DND-41 (cell line): ENCODE data around the gene DNAJC4.
A peak's percentile ranks its signal among the peaks of the same experiment; 100 is the strongest.

Experiments
- ATAC-seq: fragments of 200-7000 bp; cut with Tn5 transposase; 3 replicates; pipeline ENCODE4 v1.9.1; 2021; ENCODE audit warnings: low read depth; ENCODE audit not compliant: insufficient read depth
- DNase-seq: peaks from one replicate; pipeline ENCODE4 v3.0.0-alpha.2; 2020
- H2AFZ ChIP-seq: 2 replicates; pipeline ENCODE4 v1.6.0; 2012; ENCODE audit warnings: low read depth, low read length
- H3K27ac ChIP-seq: 2 replicates; pipeline ENCODE4 v1.5.1; 2012; ENCODE audit warnings: low read length, inconsistent platforms
- H3K27me3 ChIP-seq: fragments of 200-600 bp; sonication (generic); 2 replicates; pipeline ENCODE4 v1.6.0; 2012; ENCODE audit warnings: low read length, mild to moderate bottlenecking, inconsistent platforms; ENCODE audit not compliant: insufficient read depth, poor library complexity
- H3K36me3 ChIP-seq: 2 replicates; pipeline ENCODE4 v1.5.1; 2012; ENCODE audit warnings: low read length, inconsistent platforms; ENCODE audit not compliant: insufficient read depth
- H3K4me1 ChIP-seq: 2 replicates; pipeline ENCODE4 v1.5.1; 2012; ENCODE audit warnings: mild to moderate bottlenecking, low read length; ENCODE audit not compliant: insufficient read depth
- H3K4me2 ChIP-seq: 2 replicates; pipeline ENCODE4 v1.6.0; 2012; ENCODE audit warnings: mild to moderate bottlenecking, moderate library complexity, low read length, inconsistent platforms; ENCODE audit not compliant: insufficient read depth
- H3K4me3 ChIP-seq, 2 experiments: fragments of 200-600 bp in 1 of 2; shearing (Covaris generic) in 1 of 2; 2 replicates each; pipeline ENCODE4 v1.5.1; 2012 to 2016; ENCODE audit warnings: inconsistent platforms in 2 of 2, low read length in 2 of 2, mild to moderate bottlenecking in 2 of 2, low read depth in 1 of 2, moderate library complexity in 1 of 2
- H3K79me2 ChIP-seq: 2 replicates; pipeline ENCODE4 v1.6.0; 2012; ENCODE audit warnings: low read length, inconsistent platforms; ENCODE audit not compliant: insufficient read depth
- H3K9ac ChIP-seq: 2 replicates; pipeline ENCODE4 v1.6.0; 2012; ENCODE audit warnings: low read depth, mild to moderate bottlenecking, inconsistent platforms, low read length, moderate library complexity
- H3K9me3 ChIP-seq: 2 replicates; pipeline ENCODE4 v1.5.1; 2012; ENCODE audit warnings: low read length, moderate library complexity, mild to moderate bottlenecking, inconsistent platforms; ENCODE audit not compliant: insufficient read depth, severe bottlenecking
- H4K20me1 ChIP-seq: 2 replicates; pipeline ENCODE4 v1.6.0; 2012; ENCODE audit warnings: low read length; ENCODE audit not compliant: insufficient read depth
- CTCF ChIP-seq: IDR thresholded peaks from 2 replicates; pipeline ENCODE4 v1.5.1; 2012; ENCODE audit warnings: borderline replicate concordance, low read length, moderate library complexity, mild to moderate bottlenecking; ENCODE audit not compliant: poor library complexity, severe bottlenecking; ENCODE audit errors: extremely low read depth
- EZH2 ChIP-seq: IDR thresholded peaks from 3 replicates; pipeline ENCODE4 v1.6.1; 2012; ENCODE audit warnings: borderline replicate concordance, low read depth, mild to moderate bottlenecking, moderate library complexity, low read length, inconsistent platforms; ENCODE audit not compliant: severe bottlenecking

DNAJC4 gene

DNA sequence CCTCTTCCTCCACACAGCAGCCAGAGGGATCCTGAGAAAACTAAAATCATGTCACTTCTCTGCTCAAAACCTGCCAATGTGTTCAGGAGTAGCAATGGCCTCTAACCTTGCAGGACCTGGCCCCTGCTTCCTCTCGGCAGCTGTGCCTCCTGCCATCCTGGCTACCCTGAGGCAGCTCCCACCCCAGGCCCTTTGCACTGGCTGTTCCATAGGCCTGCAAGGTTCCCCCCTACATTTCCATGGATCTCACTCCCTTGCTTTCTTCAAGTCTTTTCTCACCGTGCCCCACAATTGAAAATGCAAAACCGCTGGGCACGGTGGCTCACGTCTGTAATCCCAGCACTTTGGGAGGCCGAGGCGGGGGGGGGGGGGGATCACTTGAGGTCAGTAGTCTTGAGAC is 46.5 kb upstream of the DNAJC4 start:
- H3K9ac ChIP-seq = peak overlapping the region; percentile 90; the same call in 1 of the 2 replicates
- DNase-seq = no peak

GRCh38 chr11:64185175-64185692 is 45.1 kb upstream of the DNAJC4 start:
- no peaks in the 10 kb centered on the region for H3K9me3 ChIP-seq
- peak overlapping the region; percentile 88 for H2AFZ ChIP-seq
- H3K27ac ChIP-seq = peak overlapping the region; percentile 84
- no peak for TF ChIP-seq EZH2
- TF ChIP-seq CTCF = no peak
- peak overlapping the region; percentile 66 to 86 for H3K4me3 ChIP-seq
- H3K9ac ChIP-seq = peak overlapping the region; percentile 90
- no peak for DNase-seq
- peaks cover 12% of the 10 kb centered on the region for H4K20me1 ChIP-seq
- H3K4me1 ChIP-seq = peaks cover 34% of the 10 kb centered on the region
- no peak for ATAC-seq
- peaks cover 23% of the 10 kb centered on the region for H3K79me2 ChIP-seq
- peaks cover 23% of the 10 kb centered on the region for H3K36me3 ChIP-seq
- H3K27me3 ChIP-seq = no peaks in the 10 kb centered on the region
- H3K4me2 ChIP-seq = peak overlapping the region; percentile 95

More for the DNA sequence above, 46.5 kb upstream of the DNAJC4 start:
- Histone ChIP-seq H3K4me1 (peaks cover 26% of the 10 kb centered on the region), H3K79me2 (peaks cover 23% of the 10 kb centered on the region), H3K4me2 (peak overlapping the region; percentile 95), H3K27me3 (no peaks in the 10 kb centered on the region), H3K9me3 (no peaks in the 10 kb centered on the region), H3K4me3 (peak overlapping the region in 1 of 2 experiments; percentile 86; a peak in 2 of 4 replicates), H3K36me3 (peaks cover 16% of the 10 kb centered on the region), H4K20me1 (peaks cover 2% of the 10 kb centered on the region), H2AFZ (no peak overlapping the region), H3K27ac (no peak overlapping the region)
- TF ChIP-seq CTCF (no peak), EZH2 (no peak)
- no peak for ATAC-seq

DNA sequence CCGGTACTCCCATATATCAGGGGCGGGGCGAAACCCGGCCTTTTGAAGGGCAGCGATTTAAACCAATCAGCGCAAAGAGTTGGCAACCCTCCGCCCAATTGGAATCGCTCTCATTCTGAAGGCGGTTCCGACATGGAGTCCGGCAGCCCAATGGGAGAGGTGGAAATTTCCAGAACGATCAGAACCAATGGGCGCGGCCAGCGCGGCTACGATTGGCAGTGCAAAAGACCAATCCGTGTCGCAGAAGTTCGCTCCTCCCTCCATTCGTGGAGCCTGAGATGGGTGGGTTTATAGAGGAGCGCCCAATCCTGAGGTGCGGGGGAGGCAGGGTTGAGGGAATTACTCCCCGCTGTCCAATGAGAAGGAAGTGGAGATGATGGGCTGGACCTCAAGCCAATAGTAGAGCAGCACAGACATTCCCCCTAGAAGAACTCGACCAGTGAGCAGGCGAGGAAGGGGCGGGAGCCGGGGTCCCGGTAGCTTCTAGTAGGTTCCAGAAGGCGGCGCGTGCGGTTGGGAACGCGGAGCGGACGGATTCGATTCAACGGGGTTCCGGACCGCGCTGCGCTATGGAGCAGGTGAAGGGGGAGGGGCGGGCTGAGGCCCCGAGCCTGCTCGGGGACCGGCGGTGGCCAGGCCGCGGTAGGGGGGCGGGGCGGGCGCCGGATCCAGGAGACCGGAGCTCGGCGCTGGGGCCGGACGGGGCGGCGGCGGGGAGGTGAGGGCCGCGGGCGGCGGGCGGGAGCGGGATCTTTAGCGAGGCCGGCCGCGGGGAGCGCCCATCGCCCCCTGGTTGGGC is 44.5 kb upstream of the DNAJC4 start, which contains the start of gene STIP1:
Gene STIP1 (plus strand): TSS at position 479 of the 799 bp plus-strand sequence. CDS start 91 bp downstream, at position 570.
- Histone ChIP-seq H3K4me2 (peak within 1 kb of the TSS; percentile 95), H2AFZ (peak within 1 kb of the TSS; percentile 88), H3K4me1 (peaks cover 34% of the 10 kb centered on the region), H3K9ac (peak within 1 kb of the TSS; percentile 90), H4K20me1 (peaks cover 18% of the 10 kb centered on the region), H3K9me3 (no peaks in the 10 kb centered on the region), H3K79me2 (peaks cover 23% of the 10 kb centered on the region), H3K36me3 (peaks cover 29% of the 10 kb centered on the region), H3K27ac (peak within 1 kb of the TSS; percentile 84), H3K27me3 (no peaks in the 10 kb centered on the region), H3K4me3 (peak within 1 kb of the TSS; percentile 66 to 86)
- peak; percentile 92 for ATAC-seq
- TF ChIP-seq CTCF (peak; percentile 63), EZH2 (no peak)
- peak; percentile 100 for DNase-seq
